GM18873 (cell line): ENCODE data around the gene DCBLD1.

Experiments used
- ATAC-seq: cut with Tn5 transposase; IDR thresholded peaks from one replicate; pipeline ENCODE4 v1.9.1; 2021; ENCODE audit warnings: mild to moderate bottlenecking, moderate library complexity, moderate number of reproducible peaks; ENCODE audit not compliant: unreplicated experiment, low FRiP score

DCBLD1 gene

GRCh38 chr6:117597755-117598154 lies 115.3 kb downstream of the DCBLD1 start:
- no peak for ATAC-seq
